Measurements from ENCODE around the gene CD38.
"Not testable (repeated sequence)": the region's sequence is repeated elsewhere in the genome, so short reads cannot be mapped to it uniquely, and the experiment has no call there.

DNA sequence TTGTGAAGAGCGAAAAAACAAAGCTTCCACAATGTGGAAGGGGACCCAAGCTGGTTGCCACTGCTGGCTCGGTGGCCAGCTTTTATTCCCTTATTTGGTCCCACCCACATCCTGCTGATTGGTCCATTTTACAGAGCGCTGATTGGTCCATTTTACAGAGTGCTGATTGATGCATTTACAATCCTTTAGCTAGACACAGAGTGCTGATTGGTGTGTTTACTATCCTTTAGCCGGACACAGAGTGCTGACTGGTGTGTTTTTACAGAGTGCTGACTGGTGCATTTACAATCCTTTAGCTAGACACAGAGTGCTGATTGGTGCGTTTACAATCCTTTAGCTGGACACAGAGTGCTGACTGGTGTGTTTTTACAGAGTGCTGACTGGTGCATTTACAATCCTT lies 45.1 kb upstream of the CD38 start:
- TF ChIP-seq, protein P1, sequence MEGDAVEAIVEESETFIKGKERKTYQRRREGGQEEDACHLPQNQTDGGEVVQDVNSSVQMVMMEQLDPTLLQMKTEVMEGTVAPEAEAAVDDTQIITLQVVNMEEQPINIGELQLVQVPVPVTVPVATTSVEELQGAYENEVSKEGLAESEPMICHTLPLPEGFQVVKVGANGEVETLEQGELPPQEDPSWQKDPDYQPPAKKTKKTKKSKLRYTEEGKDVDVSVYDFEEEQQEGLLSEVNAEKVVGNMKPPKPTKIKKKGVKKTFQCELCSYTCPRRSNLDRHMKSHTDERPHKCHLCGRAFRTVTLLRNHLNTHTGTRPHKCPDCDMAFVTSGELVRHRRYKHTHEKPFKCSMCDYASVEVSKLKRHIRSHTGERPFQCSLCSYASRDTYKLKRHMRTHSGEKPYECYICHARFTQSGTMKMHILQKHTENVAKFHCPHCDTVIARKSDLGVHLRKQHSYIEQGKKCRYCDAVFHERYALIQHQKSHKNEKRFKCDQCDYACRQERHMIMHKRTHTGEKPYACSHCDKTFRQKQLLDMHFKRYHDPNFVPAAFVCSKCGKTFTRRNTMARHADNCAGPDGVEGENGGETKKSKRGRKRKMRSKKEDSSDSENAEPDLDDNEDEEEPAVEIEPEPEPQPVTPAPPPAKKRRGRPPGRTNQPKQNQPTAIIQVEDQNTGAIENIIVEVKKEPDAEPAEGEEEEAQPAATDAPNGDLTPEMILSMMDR (conservative IDR thresholded peaks at IDR 0.05; ENCODE audit: low read depth, low read length): not testable (repeated sequence)
- TF ChIP-seq EZH2 (IDR thresholded peaks at IDR 0.05; ENCODE audit: borderline replicate concordance, low read depth, low read length, poor library complexity, severe bottlenecking): not testable (repeated sequence)

Measured in A673 (cell line).